ENCODE data around the gene DDC.
"Not testable (repeated sequence)": the region's sequence is repeated elsewhere in the genome, so short reads cannot be mapped to it uniquely, and the experiment has no call there.

Gene DDC

GRCh38 chr7:50594734-50595485 is 29.7 kb upstream of the DDC start:
- Mint-ChIP-seq H3K27me3 (ENCODE audit: low read depth) (peaks cover 23% of the 10 kb centered on the region), H3K4me1 (ENCODE audit: low read depth) (peaks cover 21% of the 10 kb centered on the region), H3K4me3 (peak overlapping the region; percentile 45), H3K9me3 (no peaks in the 10 kb centered on the region), H3K27ac (peak overlapping the region; percentile 83), H3K36me3 (ENCODE audit: low read depth) (peaks cover 3% of the 10 kb centered on the region)

- Mint-ChIP-seq H3K36me3 (ENCODE audit: low read depth) (peaks cover 3% of the 10 kb centered on the region), H3K27ac (no peak overlapping the region), H3K4me1 (ENCODE audit: low read depth) (peaks cover 22% of the 10 kb centered on the region), H3K9me3 (no peaks in the 10 kb centered on the region), H3K4me3 (no peak overlapping the region), H3K27me3 (ENCODE audit: low read depth) (peaks cover 23% of the 10 kb centered on the region)
Observed at GRCh38 chr7:50594136-50594535, 28.9 kb upstream of the DDC start.

- H3K4me1 Mint-ChIP-seq (ENCODE audit: low read depth): peaks cover 22% of the 10 kb centered on the region
- no peak overlapping the region for H3K27ac Mint-ChIP-seq
- no peak overlapping the region for H3K4me3 Mint-ChIP-seq
- H3K27me3 Mint-ChIP-seq (ENCODE audit: low read depth): peaks cover 24% of the 10 kb centered on the region
- no peaks in the 10 kb centered on the region for H3K9me3 Mint-ChIP-seq
- peaks cover 3% of the 10 kb centered on the region for H3K36me3 Mint-ChIP-seq (ENCODE audit: low read depth)
Observed at GRCh38 chr7:50592940-50593339, 27.7 kb upstream of the DDC start.

GRCh38 chr7:50591480-50592438 is 26.6 kb upstream of the DDC start:
- Mint-ChIP-seq H3K27me3 (ENCODE audit: low read depth) (peaks cover 29% of the 10 kb centered on the region), H3K27ac (no peak overlapping the region), H3K4me1 (ENCODE audit: low read depth) (peaks cover 21% of the 10 kb centered on the region), H3K4me3 (no peak overlapping the region), H3K36me3 (ENCODE audit: low read depth) (peaks cover 3% of the 10 kb centered on the region), H3K9me3 (no peaks in the 10 kb centered on the region)

DNA sequence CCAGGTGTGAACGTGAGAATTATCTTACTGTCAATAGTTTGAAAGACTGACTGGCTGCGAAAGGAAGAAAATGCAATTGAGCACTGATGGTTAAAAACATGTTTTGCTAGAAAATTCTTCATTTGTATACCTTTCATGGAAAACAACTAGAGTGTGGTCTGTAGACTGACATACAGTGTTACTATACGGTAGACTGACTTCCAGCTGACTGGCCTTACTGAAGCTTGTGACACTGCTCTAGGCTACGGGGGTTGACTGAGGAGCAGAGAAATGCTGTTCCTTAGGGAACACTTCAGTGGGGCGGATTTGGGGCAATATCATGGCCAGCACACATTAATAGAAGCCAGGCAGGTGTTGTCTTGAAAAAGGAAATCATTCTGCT is 25.9 kb upstream of the DDC start:
- H3K9me3 Mint-ChIP-seq: no peaks in the 10 kb centered on the region
- H3K4me3 Mint-ChIP-seq: no peak overlapping the region
- no peak overlapping the region for H3K27ac Mint-ChIP-seq
- H3K27me3 Mint-ChIP-seq (ENCODE audit: low read depth): peaks cover 22% of the 10 kb centered on the region
- H3K4me1 Mint-ChIP-seq (ENCODE audit: low read depth): peaks cover 16% of the 10 kb centered on the region
- peaks cover 3% of the 10 kb centered on the region for H3K36me3 Mint-ChIP-seq (ENCODE audit: low read depth)

DNA sequence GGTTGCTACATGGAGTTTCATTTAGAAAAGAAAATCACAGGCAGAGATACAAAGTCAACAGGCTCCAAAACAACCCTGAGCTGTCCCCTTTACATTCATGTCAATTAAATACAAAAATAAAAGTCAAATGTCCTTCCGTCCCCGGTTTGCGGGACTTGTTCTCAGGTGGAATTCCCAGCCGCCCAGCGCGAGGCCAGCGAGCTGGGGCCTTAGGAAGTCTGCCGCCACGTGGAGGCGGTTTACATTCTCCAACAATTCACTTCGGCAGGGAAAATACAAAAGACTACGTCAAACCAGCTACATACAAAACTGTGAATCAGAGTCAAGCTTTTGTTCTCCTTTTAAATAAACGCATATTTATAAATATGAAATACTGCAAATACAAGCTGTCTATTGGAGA is 25.3 kb upstream of the DDC start:
- H3K27me3 Mint-ChIP-seq (ENCODE audit: low read depth): peaks cover 22% of the 10 kb centered on the region
- H3K9me3 Mint-ChIP-seq: no peaks in the 10 kb centered on the region
- H3K4me3 Mint-ChIP-seq: no peak overlapping the region
- H3K36me3 Mint-ChIP-seq (ENCODE audit: low read depth): peaks cover 3% of the 10 kb centered on the region
- peaks cover 14% of the 10 kb centered on the region for H3K4me1 Mint-ChIP-seq (ENCODE audit: low read depth)
- no peak overlapping the region for H3K27ac Mint-ChIP-seq

DNA sequence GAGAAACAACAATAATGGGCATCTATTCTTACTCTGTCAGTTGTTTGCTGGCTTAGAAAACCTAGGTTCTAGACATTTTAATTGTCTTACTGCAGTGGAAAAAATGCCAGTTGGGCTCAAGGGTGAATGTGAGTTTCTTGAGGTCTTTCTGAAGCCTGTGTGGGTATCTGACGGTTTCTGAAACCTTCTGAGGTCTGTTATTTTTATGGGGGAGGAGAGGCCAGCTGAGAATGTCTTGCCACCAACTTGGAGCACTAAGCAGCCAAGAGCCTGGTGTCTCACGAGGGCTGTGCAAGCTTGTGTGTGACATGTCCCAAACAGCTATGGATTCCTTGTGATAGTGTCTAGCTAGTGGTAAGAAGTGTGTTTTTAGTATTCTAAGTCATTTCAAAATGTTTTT is 24.2 kb upstream of the DDC start:
- no peak overlapping the region for H3K27ac Mint-ChIP-seq
- H3K27me3 Mint-ChIP-seq (ENCODE audit: low read depth): peaks cover 22% of the 10 kb centered on the region
- H3K9me3 Mint-ChIP-seq: no peaks in the 10 kb centered on the region
- no peak overlapping the region for H3K4me3 Mint-ChIP-seq
- H3K36me3 Mint-ChIP-seq (ENCODE audit: low read depth): peaks cover 3% of the 10 kb centered on the region
- H3K4me1 Mint-ChIP-seq (ENCODE audit: low read depth): peaks cover 3% of the 10 kb centered on the region

DNA sequence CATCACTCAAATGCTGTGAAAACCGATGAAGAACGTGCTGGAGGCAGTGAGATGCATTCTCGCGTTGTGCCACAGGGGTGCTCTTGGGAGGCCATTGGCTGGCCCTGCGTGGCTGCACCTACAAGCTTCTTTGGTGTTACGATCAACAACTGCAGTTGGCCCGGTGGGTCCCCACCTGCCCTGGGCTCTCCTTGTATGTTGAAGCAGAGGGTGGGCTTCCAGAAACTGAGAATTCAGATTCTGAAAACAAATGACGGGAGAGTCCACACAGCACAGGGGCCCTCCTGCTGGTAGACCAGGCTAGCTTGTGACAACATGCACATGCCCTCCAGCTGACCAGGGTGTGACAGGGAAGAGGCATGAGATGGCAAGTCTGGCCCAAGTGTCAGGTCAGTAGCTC is 23.7 kb upstream of the DDC start:
- peaks cover 22% of the 10 kb centered on the region for H3K27me3 Mint-ChIP-seq (ENCODE audit: low read depth)
- peaks cover 2% of the 10 kb centered on the region for H3K4me1 Mint-ChIP-seq (ENCODE audit: low read depth)
- peaks cover 2% of the 10 kb centered on the region for H3K9me3 Mint-ChIP-seq
- no peak overlapping the region for H3K27ac Mint-ChIP-seq
- no peak overlapping the region for H3K4me3 Mint-ChIP-seq
- peaks cover 3% of the 10 kb centered on the region for H3K36me3 Mint-ChIP-seq (ENCODE audit: low read depth)

GRCh38 chr7:50587737-50588136 is 22.5 kb upstream of the DDC start:
- H3K4me3 Mint-ChIP-seq: no peak overlapping the region
- H3K36me3 Mint-ChIP-seq (ENCODE audit: low read depth): peaks cover 5% of the 10 kb centered on the region
- no peak overlapping the region for H3K27ac Mint-ChIP-seq
- H3K9me3 Mint-ChIP-seq: peaks cover 14% of the 10 kb centered on the region
- H3K27me3 Mint-ChIP-seq (ENCODE audit: low read depth): peaks cover 24% of the 10 kb centered on the region
- H3K4me1 Mint-ChIP-seq (ENCODE audit: low read depth): peaks cover 2% of the 10 kb centered on the region

GRCh38 chr7:50584793-50585408 is 19.7 kb upstream of the DDC start:
- no peak overlapping the region for H3K27ac Mint-ChIP-seq
- peaks cover 2% of the 10 kb centered on the region for H3K36me3 Mint-ChIP-seq (ENCODE audit: low read depth)
- H3K9me3 Mint-ChIP-seq: peaks cover 19% of the 10 kb centered on the region
- H3K4me1 Mint-ChIP-seq (ENCODE audit: low read depth): peaks cover 2% of the 10 kb centered on the region
- H3K4me3 Mint-ChIP-seq: no peak overlapping the region
- H3K27me3 Mint-ChIP-seq (ENCODE audit: low read depth): peaks cover 25% of the 10 kb centered on the region

DNA sequence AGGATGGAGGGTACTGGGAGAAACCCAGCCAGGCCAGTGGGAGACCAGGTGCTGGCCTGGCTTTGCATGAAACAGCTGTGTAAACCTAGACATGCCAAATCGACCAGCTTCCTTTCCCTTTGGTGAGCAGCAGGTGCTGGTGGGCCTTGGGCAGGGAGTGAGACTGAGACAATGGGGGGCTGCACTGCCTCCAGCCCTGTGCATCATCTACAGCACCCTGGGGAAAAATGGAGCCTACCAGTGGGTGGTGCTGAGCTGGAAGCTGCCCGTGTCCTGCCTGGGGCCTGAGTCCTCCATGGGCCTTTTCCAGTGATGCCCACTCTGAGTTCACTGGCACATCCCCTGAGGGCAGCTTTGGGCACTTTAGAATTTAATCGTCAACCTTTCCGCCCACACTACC is 19.2 kb upstream of the DDC start:
- Mint-ChIP-seq H3K9me3 (peaks cover 19% of the 10 kb centered on the region), H3K27ac (no peak overlapping the region), H3K36me3 (ENCODE audit: low read depth) (peaks cover 2% of the 10 kb centered on the region), H3K27me3 (ENCODE audit: low read depth) (peaks cover 27% of the 10 kb centered on the region), H3K4me1 (ENCODE audit: low read depth) (peaks cover 2% of the 10 kb centered on the region), H3K4me3 (no peak overlapping the region)

DNA sequence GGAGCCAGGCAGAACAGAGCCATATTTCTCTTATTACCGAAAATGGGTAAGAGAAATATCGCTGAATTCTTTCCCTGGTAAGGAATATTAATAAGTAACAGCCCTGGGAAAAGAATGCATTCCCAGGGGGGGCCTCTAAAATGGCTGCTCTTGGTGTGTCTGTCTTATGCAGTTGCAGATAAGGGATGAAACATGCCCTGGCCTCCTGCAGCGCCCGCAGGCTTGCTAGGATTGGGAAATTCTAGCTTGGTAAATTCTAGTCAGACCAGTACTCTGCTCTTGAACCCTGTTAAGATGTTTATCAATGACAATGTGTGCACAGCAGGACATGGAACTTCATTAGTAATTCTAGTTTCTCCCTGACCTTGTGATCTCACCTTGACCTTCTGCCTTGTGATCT is 18.1 kb upstream of the DDC start:
- Mint-ChIP-seq H3K27me3 (ENCODE audit: low read depth) (peaks cover 27% of the 10 kb centered on the region), H3K9me3 (peaks cover 19% of the 10 kb centered on the region)
- H3K4me3 Mint-ChIP-seq; H3K4me1 Mint-ChIP-seq (ENCODE audit: low read depth); H3K36me3 Mint-ChIP-seq (ENCODE audit: low read depth); H3K27ac Mint-ChIP-seq: not testable (repeated sequence)

DNA sequence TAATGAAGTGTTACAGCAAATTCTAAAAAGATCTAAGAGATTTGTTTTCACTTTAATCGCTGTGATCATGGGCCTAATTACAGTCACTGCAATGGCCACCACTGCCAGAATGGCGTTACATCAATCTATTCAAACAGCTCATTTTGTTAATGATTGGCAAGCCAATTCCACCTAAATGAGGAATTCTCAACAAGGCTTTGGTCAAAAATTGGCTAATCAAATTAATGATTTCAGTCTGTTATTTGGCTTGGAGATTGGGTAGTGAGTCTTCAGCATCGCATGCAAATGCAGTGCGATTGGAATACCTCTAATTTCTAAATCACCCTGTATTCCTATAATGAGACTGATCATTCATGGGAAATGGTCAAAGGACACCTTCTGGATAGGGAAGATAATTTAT is 17.1 kb upstream of the DDC start:
- H3K27ac Mint-ChIP-seq: not testable (repeated sequence)

DNA sequence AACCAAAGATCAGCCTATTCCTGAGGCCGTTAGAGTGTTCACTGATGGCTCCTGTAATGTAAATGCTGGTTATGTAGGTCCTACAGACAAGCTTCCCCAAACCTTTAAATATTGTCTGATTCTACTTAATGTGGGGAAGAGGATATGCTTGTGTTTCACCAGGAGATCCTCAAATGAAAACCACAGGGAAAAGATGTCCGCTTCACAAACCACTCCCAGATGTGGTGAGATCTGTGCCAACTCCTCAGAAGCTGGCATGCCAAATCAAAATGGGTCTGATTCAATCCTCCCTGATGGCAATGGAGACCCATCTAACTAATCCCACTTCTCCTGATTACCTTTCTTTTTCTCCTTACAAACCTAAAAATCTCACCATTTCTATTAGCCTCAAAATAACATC is 15.5 kb upstream of the DDC start:
- not testable (repeated sequence) for H3K4me1 Mint-ChIP-seq (ENCODE audit: low read depth); H3K36me3 Mint-ChIP-seq (ENCODE audit: low read depth); H3K27ac Mint-ChIP-seq; H3K4me3 Mint-ChIP-seq
- peaks cover 20% of the 10 kb centered on the region for H3K27me3 Mint-ChIP-seq (ENCODE audit: low read depth)
- H3K9me3 Mint-ChIP-seq: peaks cover 19% of the 10 kb centered on the region

More for the DNA sequence above, 17.1 kb upstream of the DDC start:
- H3K4me3 Mint-ChIP-seq; H3K36me3 Mint-ChIP-seq (ENCODE audit: low read depth); H3K4me1 Mint-ChIP-seq (ENCODE audit: low read depth): not testable (repeated sequence)
- peaks cover 19% of the 10 kb centered on the region for H3K9me3 Mint-ChIP-seq
- peaks cover 20% of the 10 kb centered on the region for H3K27me3 Mint-ChIP-seq (ENCODE audit: low read depth)
